Vagina (tissue), 2 donors: ENCODE results near the gene SEMA4C.

Experiments used
- POLR2A ChIP-seq, 2 donors: fragments of 450-650 bp; IDR thresholded peaks; one replicate each; pipeline ENCODE4 v1.6.1; 2017; ENCODE audit warnings: antibody characterized with exemption in 2 of 2, mild to moderate bottlenecking in 2 of 2, moderate library complexity in 2 of 2
- POLR2AphosphoS5 ChIP-seq, 2 donors: sonication (generic); formaldehyde crosslinking; IDR thresholded peaks; one replicate each; pipeline ENCODE4 v1.9.0; 2017; ENCODE audit warnings: antibody characterized with exemption in 2 of 2, mild to moderate bottlenecking in 2 of 2, low read depth in 1 of 2; ENCODE audit not compliant: insufficient read depth in 1 of 2
- TF ChIP-seq, protein P1 (sequence below), 3 experiments: fragments of 450-650 bp in 2 of 3; fragments of 200-600 bp in 1 of 3; sonication (generic) in 1 of 3; IDR thresholded peaks; one replicate each; pipeline ENCODE4 v1.5.1; 2017 to 2019; ENCODE audit warnings: antibody characterized with exemption in 3 of 3, mild to moderate bottlenecking in 2 of 3, moderate library complexity in 2 of 3

DNA sequence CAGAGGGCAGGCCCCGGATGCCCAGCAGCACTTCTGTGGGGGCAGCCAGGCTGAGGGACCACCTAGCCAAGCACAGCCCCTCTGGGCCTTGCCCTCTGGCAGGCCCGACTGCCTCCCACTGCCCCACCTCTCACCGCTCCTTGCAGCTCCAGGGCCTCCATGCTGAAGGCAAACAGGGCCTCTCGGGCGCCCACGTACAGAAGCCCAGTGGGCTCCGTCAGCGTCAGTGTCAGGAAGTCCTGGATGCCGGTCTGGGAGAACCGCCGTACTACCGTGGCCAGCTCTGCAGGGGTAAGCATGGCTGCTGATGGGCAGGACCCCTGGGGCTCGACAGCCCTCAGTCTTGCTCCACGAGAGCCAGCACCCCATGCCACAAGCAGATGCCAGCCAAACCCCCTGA lies 3.7 kb downstream of the SEMA4C start:
- TF ChIP-seq, protein P1, sequence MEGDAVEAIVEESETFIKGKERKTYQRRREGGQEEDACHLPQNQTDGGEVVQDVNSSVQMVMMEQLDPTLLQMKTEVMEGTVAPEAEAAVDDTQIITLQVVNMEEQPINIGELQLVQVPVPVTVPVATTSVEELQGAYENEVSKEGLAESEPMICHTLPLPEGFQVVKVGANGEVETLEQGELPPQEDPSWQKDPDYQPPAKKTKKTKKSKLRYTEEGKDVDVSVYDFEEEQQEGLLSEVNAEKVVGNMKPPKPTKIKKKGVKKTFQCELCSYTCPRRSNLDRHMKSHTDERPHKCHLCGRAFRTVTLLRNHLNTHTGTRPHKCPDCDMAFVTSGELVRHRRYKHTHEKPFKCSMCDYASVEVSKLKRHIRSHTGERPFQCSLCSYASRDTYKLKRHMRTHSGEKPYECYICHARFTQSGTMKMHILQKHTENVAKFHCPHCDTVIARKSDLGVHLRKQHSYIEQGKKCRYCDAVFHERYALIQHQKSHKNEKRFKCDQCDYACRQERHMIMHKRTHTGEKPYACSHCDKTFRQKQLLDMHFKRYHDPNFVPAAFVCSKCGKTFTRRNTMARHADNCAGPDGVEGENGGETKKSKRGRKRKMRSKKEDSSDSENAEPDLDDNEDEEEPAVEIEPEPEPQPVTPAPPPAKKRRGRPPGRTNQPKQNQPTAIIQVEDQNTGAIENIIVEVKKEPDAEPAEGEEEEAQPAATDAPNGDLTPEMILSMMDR (IDR thresholded peaks at IDR 0.05) = no peak
- TF ChIP-seq POLR2A (IDR thresholded peaks at IDR 0.05) (no peak), POLR2AphosphoS5 (IDR thresholded peaks at IDR 0.05; ENCODE audit: insufficient read depth in 1 of 2, low read depth in 1 of 2) (no peak)
